ENCODE measurements around the gene LPCAT1.

GRCh38 chr5:1509346-1510085 lies 14.2 kb downstream of the LPCAT1 start:
- TF ChIP-seq CTCF (IDR thresholded peaks at IDR 0.05) (no peak), EZH2phosphoT487 (IDR thresholded peaks at IDR 0.05) (no peak)

All from neural progenitor cell (in vitro differentiated cells).